HG02840 (cell line): ENCODE results near the gene AMN.
"Not testable (repeated sequence)": the region's sequence is repeated elsewhere in the genome, so short reads cannot be mapped to it uniquely, and the experiment has no call there.

Experiments
- ATAC-seq: cut with Tn5 transposase; IDR thresholded peaks from one replicate; pipeline ENCODE4 v1.9.1; 2021; ENCODE audit warnings: mild to moderate bottlenecking, moderate library complexity, moderate number of reproducible peaks; ENCODE audit not compliant: unreplicated experiment, low FRiP score

The AMN gene

GRCh38 chr14:102926840-102927239 lies 4.4 kb downstream of the AMN start:
- ATAC-seq = not testable (repeated sequence)

DNA sequence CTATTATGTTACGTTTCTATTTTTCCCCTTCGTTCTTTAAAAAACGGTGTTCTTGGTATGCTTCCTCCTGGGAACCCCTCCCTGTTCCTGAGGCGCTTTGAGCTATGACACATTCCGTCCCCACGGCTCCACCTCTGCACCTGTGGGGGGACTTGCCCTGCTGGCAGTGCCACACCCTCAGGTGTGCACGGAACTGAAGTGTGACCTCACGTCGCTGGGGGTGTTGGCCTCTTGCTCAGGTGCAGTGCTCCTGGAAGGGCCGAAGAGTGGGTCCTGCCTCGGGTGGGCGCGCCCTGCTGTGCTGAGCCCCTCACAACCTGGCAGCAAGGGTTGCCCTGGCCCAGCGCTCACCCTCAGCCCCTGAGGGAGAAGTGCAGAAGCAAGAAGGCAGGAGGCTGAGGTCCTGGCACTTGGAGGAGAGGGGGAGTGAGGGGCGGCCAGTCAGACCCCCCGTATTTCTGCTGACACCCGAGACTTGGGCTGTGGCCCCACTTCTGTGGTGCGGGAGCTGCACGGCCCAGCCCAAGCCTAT lies 4.9 kb downstream of the AMN start:
- ATAC-seq = no peak

DNA sequence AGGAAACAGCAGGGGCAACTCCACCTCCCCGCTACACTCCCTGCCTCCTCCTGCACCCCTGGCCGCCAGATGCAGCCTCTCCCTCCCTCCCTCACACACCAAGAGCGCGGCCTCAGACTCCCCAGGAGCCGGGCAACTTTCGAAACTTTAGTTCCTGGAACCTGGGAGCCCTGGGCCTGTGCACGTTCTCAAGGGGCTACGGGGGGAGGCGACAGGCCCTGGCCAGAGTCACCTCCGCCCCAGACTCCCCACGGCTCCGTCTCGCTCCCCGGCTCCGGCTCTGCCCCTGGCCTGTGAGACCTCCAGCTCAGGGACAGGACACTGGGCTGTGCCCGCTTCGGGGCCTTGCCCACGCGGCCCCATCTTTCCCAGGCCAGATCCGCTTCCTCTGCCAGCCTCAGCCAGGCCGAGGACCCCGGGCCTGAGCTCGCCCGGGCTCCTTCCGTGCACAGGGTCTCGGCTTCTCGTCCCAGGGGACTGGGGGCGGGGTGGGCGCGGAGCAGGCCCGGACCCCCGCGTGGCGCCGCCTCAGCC lies 5.5 kb downstream of the AMN start:
- ATAC-seq = no peak

GRCh38 chr14:102928412-102929240 lies 6.2 kb downstream of the AMN start:
- no peak for ATAC-seq

DNA sequence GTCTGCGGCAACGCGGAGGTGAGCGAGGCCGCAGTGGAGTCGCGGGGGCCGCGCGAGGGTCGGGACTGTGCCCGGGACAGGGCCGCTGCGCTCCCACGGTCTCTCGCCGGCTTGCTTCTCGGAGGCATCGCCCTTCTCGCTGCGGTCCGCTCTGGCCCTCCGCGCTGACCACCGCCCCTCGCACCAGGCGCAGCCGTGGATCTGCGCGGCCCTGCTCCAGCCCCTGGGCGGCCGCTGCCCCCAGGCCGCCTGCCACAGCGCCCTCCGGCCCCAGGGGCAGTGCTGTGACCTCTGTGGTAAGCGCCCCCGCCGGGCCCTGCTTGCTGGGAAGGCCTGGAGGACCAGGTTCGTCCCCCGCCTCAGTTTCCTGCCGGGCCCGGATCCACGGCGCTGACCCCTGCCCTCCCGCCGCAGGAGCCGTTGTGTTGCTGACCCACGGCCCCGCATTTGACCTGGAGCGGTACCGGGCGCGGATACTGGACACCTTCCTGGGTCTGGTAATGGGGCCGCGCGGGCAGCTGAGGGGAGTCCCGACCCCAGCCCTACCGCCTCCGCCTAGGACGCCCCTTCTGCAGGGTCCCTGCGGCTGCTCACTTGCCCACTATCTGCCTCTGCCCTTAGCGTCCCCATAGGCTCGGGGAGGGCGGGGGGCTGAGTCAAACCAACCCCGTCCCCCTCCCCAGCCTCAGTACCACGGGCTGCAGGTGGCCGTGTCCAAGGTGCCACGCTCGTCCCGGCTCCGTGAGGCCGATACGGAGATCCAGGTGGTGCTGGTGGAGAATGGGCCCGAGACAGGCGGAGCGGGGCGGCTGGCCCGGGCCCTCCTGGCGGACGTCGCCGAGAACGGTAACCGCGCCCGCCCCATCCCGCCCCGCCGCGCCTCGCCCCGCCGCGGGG lies 7.0 kb downstream of the AMN start:
- no peak for ATAC-seq

GRCh38 chr14:102930138-102930752 lies 7.8 kb downstream of the AMN start:
- no peak for ATAC-seq

- no peak for ATAC-seq
Observed at GRCh38 chr14:102930753-102931579, 8.5 kb downstream of the AMN start.

DNA sequence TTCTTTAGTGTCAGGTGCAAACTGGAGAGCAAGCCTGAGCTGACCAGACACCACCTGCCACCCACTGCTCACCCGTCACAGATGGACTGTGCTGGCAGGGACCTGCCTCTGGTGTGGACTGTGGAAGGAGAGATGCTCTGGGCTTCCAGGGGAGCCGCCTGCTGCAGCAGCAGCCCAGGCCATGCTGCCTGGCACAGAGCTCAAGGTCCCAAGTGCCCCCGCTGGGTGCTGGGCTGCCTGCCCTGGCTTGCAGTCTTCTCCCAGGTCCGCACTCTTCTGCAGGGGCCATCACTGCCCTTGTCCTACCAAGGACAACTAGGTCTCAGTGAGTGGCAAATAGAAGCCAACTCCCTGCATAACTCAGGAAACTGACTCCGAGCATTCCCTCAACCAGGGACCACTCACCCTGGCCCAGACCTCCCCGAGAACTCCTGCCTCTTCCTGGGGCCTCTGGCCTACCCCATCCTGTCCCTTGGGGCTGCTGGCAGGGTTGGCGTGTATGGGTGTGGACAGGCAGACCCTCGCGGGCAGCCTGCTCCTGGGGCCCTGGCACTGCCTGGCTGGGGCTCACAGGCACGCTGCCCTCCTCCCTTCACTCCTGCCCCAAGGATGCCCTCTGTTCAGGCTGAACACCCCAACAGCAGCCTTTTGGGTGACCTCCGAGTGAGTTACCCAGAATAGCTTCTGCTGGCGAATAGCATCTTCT lies 9.3 kb downstream of the AMN start:
- no peak for ATAC-seq

DNA sequence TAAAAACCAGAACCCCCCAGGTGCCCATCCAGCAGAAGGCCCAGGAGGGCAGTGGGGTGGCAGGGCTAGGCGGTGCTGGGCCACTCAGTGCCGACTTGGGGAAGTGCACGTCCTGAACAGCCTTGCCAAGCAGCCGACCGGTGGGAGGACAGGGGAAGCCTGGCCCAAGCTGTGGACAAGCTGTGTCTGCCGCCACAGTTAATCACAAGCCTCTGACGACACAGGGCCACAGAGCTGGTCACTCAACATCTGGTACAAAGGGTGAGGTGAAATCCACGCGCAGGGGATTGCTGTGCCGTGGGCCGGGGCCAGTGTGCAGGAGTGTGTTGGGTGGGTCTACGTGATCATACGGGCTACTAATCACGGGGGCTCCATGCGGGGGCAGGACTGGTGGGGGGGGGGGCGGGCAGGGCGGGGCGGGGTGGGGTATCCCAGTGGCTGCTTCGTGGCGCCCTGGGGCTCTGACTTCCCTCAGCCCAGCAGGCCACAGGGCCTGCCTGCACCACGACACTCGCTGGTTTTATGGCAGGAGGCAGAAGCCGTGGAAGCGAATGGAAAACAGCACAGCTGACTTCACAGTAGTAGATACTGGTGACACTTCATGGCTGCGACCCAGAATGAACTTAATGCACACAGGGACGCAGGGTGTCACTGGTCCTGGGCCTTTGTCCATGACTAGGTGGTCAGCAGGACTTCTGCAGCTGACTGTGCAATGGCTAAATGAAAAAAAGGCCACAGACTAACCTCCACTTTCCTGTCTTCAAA lies 10.2 kb downstream of the AMN start:
- no peak for ATAC-seq

DNA sequence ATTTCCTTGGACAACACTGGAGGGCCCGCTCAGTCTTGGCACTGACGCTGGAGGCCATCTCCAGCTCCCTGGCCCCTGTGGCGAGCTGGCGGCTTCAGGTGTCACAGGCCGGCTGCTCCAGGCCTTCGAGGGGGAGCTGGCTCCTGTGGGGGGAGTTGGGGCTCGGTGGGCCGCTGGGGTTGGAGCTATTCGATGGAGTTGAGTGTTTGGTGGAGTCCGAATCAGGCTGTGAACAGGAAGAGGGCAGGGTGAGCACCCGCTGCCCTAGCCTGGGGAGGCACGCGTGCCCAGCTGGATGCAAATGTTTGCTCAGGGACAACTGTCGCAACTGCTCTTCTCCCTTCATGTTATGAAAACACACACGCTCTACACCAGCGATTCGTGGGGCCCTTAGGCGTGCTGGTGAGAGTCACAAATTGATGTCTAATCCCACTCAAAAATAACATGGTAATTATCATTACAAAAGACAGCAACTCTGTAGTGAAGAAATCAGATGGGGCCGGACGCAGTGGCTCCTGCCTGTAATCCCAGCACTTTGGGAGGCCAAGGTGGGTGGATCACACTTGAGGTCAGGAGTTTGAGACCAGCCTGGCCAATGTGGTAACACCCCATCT lies 11.3 kb downstream of the AMN start:
- ATAC-seq = no peak

DNA sequence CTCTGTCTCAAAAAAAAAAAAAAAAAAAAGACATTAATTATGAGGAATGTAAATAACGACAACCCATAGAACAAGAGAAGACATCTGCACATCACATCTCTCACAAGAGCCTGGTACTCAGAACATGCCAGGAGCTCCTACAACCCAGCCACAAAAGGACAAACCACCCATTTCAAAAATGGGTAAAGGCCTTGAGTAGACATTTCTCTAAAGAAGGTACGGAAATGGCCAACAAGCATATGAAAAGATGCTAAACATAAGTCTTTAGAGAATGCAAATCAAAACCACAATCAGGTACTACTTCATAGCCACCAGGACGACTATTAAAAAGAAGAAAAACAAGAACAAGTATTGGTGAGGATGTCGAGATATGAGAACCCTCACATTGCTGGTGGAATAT lies 13.3 kb downstream of the AMN start:
- no peak for ATAC-seq

DNA sequence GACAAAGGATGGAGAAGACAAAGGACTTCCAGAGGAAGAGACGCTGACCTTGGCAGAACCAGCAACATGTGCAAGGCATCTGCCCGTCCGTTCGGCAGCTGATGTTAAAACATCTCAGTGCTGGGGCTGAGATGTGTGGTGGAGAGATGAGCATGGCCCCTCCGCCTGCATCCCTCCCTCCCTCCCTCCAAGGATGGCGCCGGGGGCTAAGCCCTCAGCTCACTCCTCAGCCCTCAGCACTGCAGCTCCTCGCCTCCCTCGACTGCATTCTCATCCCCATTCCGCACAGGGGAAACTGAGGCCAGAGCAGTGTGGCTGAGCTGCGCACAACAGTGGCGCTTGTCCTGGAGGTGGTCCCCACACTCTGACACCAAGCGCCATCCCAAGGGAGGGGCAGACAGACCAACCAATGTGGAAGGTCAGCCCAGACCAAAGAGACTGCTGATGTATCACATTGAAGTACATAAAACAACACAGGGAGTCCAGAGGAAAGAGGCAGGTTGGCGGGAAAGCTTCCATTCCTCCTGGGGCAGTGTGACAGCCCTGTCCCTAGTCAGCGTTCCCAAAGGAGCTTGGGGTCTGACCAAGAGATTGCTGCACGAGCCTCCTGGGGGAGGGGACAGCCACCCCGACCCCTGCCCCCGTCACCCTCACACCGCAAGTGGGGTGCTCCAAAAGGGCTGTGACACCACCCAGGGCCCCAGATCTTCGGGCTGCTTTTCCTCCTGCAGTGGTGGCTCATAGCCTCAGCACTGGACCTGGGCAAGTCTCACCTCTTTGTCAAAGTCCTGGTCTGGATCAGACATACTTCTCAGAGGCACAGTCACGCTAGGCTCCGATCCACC lies 15.1 kb downstream of the AMN start:
- no peak for ATAC-seq

DNA sequence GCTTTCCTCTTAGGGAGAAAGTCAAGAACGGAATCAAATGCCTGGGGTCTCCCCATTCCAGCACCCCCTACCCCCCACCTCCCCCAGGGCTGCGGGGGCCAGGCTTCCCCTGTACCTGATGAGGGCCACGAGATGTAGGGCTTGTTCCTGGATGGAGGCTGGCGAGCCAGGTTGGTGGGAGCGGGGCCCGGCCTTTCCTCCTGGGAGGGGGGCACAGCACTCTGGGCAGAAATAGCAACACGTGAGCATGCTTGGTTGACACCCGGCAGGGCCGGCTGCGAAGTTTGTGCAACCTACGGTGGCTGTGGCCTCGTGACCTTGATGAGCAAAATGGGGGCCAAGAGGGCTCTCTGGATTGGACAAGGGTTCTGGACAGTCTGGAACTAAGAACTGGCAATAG lies 15.7 kb downstream of the AMN start:
- no peak for ATAC-seq

DNA sequence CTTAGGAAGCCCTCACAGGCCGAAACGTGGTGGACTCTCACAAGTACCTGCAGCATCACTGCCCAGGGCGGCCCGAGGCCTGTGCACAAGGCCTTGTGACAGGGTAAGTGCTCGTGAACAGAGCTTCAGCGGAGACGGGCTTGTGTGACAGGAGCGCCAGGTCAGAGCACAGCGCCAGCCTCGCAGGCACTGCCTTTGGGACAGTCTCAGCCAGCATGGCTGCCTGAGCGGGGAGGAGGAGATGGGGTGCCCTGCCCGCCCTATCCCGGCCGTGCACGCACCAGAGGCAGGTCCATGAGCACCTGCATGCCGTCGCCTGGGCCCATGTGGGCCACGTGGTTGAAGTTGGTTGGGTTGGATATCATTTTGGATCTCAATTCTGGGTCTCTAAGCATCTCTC lies 16.9 kb downstream of the AMN start:
- ATAC-seq = no peak

DNA sequence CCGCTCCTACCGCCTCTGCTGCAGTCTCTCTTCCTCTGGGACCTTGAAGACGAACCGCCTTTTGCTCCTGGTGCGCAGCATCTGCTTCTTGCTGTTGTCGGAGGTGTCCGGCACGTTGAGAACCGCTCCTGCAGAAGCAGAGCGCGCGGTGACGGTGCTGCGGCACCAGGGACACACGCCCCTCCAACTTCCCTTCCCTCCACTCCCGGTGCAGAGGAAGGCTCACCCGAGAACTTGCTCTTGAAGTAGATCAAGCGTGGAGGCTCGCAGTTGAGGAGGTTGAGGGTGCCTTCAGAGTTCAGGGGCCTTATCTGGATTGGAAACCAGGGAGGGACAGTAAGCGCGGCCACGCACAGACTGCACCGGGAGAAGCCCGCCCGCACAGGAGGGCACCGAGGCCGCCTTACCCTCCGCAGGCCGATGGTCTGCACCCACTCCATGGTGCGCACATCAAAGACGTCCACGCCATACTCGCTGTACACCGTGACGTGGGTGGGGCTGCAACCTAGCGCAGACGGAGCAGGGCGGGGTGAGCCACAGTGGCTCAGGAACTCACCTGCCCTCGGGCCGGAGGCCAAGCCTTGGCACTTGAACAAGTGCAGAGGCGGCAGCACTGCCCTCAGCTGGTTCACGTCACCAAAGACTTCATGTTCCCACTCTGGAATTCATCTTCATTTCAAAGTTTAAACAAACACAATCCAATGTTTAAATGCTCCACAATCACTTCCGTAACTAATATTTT lies 17.5 kb downstream of the AMN start:
- no peak for ATAC-seq

- ATAC-seq = no peak
Observed at GRCh38 chr14:102940729-102941362, 18.4 kb downstream of the AMN start.
